ENCODE measurements around the gene IRF2BP2.

IRF2BP2 gene

DNA sequence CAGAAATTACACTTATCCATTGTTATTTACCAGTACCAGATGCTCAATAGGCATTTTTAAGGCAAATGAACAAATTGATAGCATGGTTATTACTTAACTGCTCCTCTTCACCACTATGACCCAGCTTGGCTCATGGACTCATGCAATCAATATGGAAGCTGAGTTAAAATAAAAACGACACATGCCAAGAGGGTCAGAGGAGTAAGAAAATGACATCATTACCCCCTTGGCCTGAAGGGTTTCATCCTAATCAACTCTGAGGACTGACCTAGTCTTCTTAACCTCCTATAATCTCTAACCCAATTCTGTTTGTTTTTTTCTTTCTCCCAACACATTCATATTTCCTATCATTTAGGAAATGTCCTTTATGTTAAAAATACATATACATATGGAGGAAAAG lies 41.6 kb downstream of the IRF2BP2 start:
- H3K9me3 ChIP-seq (ENCODE audit: control insufficient read depth, insufficient read depth, low read length): no peaks in the 10 kb centered on the region
- no CpG with 5 or more reads among the region's 1 CpG for WGBS (ENCODE audit: insufficient coverage, insufficient read length)
- H3K36me3 ChIP-seq (ENCODE audit: control insufficient read depth, insufficient read depth, low read length): no peaks in the 10 kb centered on the region
- H3K4me1 ChIP-seq (ENCODE audit: control insufficient read depth, insufficient read depth, low read length): no peaks in the 10 kb centered on the region
- H3K4me3 ChIP-seq (ENCODE audit: low read length): no peak overlapping the region
- no peak overlapping the region for H3K27ac ChIP-seq (ENCODE audit: low read length)
- H3K27me3 ChIP-seq (ENCODE audit: control insufficient read depth, insufficient read depth, low read length): no peaks in the 10 kb centered on the region
- DNase-seq (ENCODE audit: low read depth, low spot score): no peak

DNA sequence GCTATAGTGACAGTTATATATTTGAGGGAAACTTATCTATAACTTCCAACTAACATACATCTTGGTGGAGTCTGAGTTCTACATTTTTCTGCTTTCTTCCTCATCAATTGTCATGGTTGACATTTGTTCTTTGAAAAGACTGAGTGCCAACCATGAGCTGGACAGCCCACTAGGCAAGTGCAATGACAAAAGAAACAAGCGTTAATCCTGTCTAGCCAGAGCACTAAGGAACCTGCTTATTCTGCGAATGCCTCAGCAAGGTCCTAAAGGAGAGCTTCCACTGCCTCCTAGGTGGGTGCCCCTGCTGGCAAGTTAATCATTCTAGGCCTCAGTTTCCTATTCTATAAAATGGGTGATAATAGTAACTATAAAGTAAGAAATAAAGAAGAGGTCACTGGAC lies 44.8 kb downstream of the IRF2BP2 start:
- no peak for DNase-seq (ENCODE audit: low read depth, low spot score)
- H3K4me3 ChIP-seq (ENCODE audit: low read length): no peak overlapping the region
- H3K9me3 ChIP-seq (ENCODE audit: control insufficient read depth, insufficient read depth, low read length): no peaks in the 10 kb centered on the region
- no peak overlapping the region for H3K27ac ChIP-seq (ENCODE audit: low read length)
- H3K27me3 ChIP-seq (ENCODE audit: control insufficient read depth, insufficient read depth, low read length): no peaks in the 10 kb centered on the region
- H3K36me3 ChIP-seq (ENCODE audit: control insufficient read depth, insufficient read depth, low read length): no peaks in the 10 kb centered on the region
- no CpG with 5 or more reads among the region's 2 CpGs for WGBS (ENCODE audit: insufficient coverage, insufficient read length)
- no peaks in the 10 kb centered on the region for H3K4me1 ChIP-seq (ENCODE audit: control insufficient read depth, insufficient read depth, low read length)

DNA sequence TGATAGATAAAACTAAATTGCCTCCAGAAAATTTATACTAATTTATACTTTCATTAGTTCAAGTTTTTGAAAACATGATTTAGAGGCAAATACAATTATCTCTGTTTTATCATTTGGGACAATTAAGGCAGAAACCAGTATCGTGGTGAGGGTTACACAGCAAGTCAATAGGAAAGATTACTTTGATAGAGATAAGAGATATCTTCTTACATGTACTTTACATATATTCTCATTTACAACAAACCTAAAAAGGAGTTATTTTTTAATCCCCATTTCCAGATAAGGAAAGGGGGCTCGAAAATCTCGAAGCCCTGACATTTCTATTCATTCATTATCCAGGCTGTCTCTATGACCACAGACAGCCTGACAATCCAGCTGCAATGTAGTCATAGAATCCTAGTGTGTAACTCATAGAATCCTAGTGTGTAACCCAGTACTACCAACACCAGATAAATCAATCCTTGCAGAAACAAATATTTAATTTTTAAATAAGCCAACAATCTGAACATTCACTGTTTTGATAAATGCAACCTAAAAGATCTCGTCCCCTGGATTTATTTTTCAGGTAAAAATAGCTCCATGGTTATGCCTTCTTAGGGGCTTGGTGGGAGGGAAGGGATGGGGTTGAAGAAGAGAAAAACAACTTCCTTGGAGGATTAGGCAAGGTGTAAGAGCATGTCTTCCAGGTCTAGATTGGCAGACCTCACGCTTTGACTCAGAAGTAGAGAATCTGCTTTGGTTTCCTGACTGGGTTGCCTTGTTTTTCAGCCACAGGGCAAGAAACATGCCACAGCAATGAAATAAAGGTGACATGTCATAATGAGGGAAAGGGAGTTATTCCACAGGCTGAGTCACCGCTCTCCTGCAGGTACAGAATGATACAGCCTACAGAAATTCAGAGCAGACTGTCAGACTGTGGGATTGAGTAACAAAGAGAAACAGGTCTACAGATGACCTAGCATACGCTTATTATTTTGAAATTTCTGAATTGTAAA lies 45.6 kb downstream of the IRF2BP2 start:
- H3K36me3 ChIP-seq (ENCODE audit: control insufficient read depth, insufficient read depth, low read length): no peaks in the 10 kb centered on the region; the same call in 1 of the 2 replicates
- no peak for DNase-seq (ENCODE audit: low read depth, low spot score)
- no peaks in the 10 kb centered on the region for H3K27me3 ChIP-seq (ENCODE audit: control insufficient read depth, insufficient read depth, low read length)
- WGBS (ENCODE audit: insufficient coverage, insufficient read length): no CpG with 5 or more reads among the region's 7 CpGs
- H3K4me1 ChIP-seq (ENCODE audit: control insufficient read depth, insufficient read depth, low read length): no peaks in the 10 kb centered on the region
- no peaks in the 10 kb centered on the region for H3K9me3 ChIP-seq (ENCODE audit: control insufficient read depth, insufficient read depth, low read length)
- H3K27ac ChIP-seq (ENCODE audit: low read length): no peak overlapping the region
- no peak overlapping the region for H3K4me3 ChIP-seq (ENCODE audit: low read length)

DNA sequence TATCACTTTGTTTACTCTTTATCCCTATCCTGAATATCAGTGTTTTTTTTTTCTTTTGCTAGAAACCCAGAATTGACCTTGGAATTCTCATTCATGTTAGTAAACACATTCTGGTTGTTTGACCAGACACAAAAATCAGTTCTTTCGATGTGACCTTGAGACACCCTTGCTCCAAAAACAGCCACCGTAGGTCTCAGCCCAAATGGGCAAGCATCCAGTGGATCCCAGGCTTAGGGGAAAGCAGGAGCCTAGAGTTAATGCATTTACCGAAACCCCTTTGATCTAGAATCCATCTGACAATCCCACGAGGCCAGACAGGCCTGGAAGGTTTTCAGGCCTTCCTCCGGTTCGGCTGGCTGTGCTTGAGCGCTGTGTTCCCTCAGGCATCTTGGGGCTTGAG lies 47.6 kb downstream of the IRF2BP2 start:
- H3K36me3 ChIP-seq (ENCODE audit: control insufficient read depth, insufficient read depth, low read length): no peaks in the 10 kb centered on the region; the same call in 1 of the 2 replicates
- WGBS (ENCODE audit: insufficient coverage, insufficient read length): no CpG with 5 or more reads among the region's 7 CpGs

DNA sequence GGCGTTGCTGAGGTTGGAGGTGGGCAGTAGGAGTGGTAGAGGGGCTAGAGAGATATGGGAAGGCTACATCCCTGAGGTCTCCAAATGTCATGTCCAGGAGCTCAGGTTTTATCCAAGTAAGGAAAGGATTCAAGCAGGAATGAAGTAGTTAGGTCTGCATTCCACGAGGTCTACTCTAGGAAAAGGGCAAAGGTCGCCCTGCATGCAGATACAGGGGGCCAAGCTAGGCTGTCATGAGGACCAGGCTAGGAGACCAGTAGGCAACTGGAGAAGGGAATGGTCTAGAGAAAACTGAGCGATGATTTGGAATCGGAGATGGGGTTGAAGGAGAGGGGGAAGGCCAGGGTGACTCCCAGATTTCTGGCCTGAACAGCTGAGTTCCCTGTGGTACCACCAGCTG lies 48.7 kb downstream of the IRF2BP2 start:
- no peak for DNase-seq (ENCODE audit: low read depth, low spot score)
- H3K4me3 ChIP-seq (ENCODE audit: low read length): no peak overlapping the region
- no CpG with 5 or more reads among the region's 5 CpGs for WGBS (ENCODE audit: insufficient coverage, insufficient read length)
- no peaks in the 10 kb centered on the region for H3K4me1 ChIP-seq (ENCODE audit: control insufficient read depth, insufficient read depth, low read length)
- no peaks in the 10 kb centered on the region for H3K27me3 ChIP-seq (ENCODE audit: control insufficient read depth, insufficient read depth, low read length)
- H3K36me3 ChIP-seq (ENCODE audit: control insufficient read depth, insufficient read depth, low read length): no peaks in the 10 kb centered on the region; the same call in 1 of the 2 replicates
- H3K9me3 ChIP-seq (ENCODE audit: control insufficient read depth, insufficient read depth, low read length): no peaks in the 10 kb centered on the region
- no peak overlapping the region for H3K27ac ChIP-seq (ENCODE audit: low read length)

More for the DNA sequence above, 47.6 kb downstream of the IRF2BP2 start:
- no peak overlapping the region for H3K27ac ChIP-seq (ENCODE audit: low read length)
- no peaks in the 10 kb centered on the region for H3K4me1 ChIP-seq (ENCODE audit: control insufficient read depth, insufficient read depth, low read length)
- no peak for DNase-seq (ENCODE audit: low read depth, low spot score)
- no peak overlapping the region for H3K4me3 ChIP-seq (ENCODE audit: low read length)
- H3K27me3 ChIP-seq (ENCODE audit: control insufficient read depth, insufficient read depth, low read length): no peaks in the 10 kb centered on the region
- H3K9me3 ChIP-seq (ENCODE audit: control insufficient read depth, insufficient read depth, low read length): no peaks in the 10 kb centered on the region

DNA sequence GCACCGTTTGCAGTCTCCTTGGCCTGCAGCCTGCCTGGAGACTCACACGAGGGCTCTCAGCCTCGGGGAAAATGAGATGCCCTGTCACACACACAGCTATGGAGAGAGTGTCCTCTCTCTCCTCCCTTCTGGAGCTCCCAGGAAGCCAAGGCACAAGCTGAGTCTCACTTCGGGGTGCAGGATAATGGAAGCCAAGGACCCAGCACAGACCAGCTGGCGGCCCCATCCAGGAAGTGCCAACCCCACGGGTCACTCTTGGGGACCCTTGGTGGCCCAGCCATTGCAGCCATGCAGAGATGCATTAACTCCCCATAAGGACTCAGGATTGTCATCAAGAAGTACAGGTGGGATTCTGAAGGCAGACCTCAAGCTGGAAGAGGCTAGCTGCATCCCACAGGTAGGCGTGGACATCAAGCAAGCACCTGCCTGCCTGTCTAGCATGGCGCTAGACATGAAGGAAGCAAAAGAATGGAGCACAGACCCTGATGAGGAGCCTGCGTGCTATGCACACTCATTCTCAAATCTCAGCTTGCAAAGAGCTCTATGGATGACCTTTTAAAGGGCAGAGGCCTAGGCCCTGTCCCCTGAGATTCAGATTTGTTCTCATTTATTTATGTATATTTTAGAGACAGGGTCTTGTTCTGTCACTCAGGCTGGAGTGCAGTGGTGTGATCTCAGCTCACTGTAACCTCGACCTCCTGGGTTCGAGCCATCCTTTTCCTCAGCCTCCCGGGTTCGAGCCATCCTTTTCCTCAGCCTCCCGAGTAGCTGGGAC lies 49.9 kb downstream of the IRF2BP2 start:
- WGBS (ENCODE audit: insufficient coverage, insufficient read length): no CpG with 5 or more reads among the region's 14 CpGs

DNA sequence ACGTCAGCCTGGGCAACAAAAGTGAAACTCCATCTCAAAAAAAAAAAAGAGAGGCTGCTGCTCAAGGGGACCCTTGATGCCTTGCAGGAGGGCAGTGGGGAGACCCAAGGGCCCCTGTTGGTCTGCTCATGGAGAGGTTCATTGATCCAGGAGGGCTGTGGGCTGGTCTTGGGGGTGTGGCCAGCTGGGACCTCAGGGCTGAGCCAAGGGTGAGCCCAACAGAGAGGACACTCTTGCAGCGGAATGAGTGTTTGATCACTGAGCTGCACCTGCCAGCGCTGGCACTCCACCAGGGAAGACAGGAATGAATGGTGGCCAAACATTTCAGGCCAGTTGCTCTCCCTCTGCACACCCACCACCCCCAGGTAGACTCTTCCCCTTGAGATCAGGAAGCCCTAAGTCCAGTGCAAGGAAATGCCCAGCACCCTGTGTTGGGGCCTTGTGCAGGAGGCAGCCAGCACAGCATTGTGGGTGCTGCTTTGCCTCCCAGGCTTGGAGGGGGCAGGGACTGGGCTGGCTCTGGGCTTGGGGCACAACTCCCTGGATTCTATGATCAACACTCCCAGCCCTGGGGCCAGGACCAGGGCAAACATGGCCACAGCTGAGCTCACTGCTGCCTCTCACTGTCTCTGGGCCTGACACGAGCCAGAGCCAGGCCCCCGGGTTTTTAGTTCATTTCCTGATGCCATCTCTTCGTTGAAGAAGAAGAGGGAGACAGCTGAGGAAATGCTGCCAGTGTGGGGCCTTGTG lies 50.7 kb downstream of the IRF2BP2 start:
- WGBS (ENCODE audit: insufficient coverage, insufficient read length): no CpG with 5 or more reads among the region's 6 CpGs
- Histone ChIP-seq H3K36me3 (ENCODE audit: control insufficient read depth, insufficient read depth, low read length) (no peaks in the 10 kb centered on the region; the same call in 1 of the 2 replicates), H3K9me3 (ENCODE audit: control insufficient read depth, insufficient read depth, low read length) (no peaks in the 10 kb centered on the region), H3K4me1 (ENCODE audit: control insufficient read depth, insufficient read depth, low read length) (no peaks in the 10 kb centered on the region), H3K27ac (ENCODE audit: low read length) (no peak overlapping the region), H3K27me3 (ENCODE audit: control insufficient read depth, insufficient read depth, low read length) (no peaks in the 10 kb centered on the region), H3K4me3 (ENCODE audit: low read length) (no peak overlapping the region)
- DNase-seq (ENCODE audit: low read depth, low spot score): no peak

More for the DNA sequence above, 49.9 kb downstream of the IRF2BP2 start:
- Histone ChIP-seq H3K27me3 (ENCODE audit: control insufficient read depth, insufficient read depth, low read length) (no peaks in the 10 kb centered on the region), H3K27ac (ENCODE audit: low read length) (no peak overlapping the region), H3K9me3 (ENCODE audit: control insufficient read depth, insufficient read depth, low read length) (no peaks in the 10 kb centered on the region), H3K4me1 (ENCODE audit: control insufficient read depth, insufficient read depth, low read length) (no peaks in the 10 kb centered on the region), H3K4me3 (ENCODE audit: low read length) (no peak overlapping the region), H3K36me3 (ENCODE audit: control insufficient read depth, insufficient read depth, low read length) (no peaks in the 10 kb centered on the region; the same call in 1 of the 2 replicates)
- DNase-seq (ENCODE audit: low read depth, low spot score): no peak

DNA sequence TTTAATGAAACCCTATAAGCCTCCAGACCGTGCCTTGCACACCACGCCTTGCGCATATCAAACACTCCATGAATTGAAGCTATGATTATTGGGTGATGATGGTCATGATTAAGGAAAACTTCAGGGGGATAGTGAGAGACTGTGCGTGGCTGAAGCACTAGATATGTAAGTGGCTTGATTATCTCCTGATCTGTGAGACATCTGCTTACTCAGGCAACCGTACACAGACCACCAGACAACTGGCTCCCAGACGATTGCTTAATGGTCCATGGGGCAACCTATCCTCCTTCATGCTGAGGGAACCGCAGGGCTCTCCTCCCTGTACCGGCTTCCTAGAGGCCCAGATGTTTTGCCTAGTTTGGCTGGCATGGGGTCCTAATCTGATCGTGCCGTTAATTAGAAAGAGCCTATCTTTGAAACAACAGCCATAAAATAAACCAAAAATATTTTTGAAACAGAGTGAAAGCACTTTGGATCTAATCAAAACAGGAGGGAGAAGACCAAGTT lies 51.6 kb downstream of the IRF2BP2 start:
- Histone ChIP-seq H3K4me3 (ENCODE audit: low read length) (no peak overlapping the region), H3K27me3 (ENCODE audit: control insufficient read depth, insufficient read depth, low read length) (no peaks in the 10 kb centered on the region), H3K27ac (ENCODE audit: low read length) (no peak overlapping the region), H3K36me3 (ENCODE audit: control insufficient read depth, insufficient read depth, low read length) (no peaks in the 10 kb centered on the region; the same call in 1 of the 2 replicates), H3K9me3 (ENCODE audit: control insufficient read depth, insufficient read depth, low read length) (no peaks in the 10 kb centered on the region), H3K4me1 (ENCODE audit: control insufficient read depth, insufficient read depth, low read length) (no peaks in the 10 kb centered on the region)
- no CpG with 5 or more reads among the region's 10 CpGs for WGBS (ENCODE audit: insufficient coverage, insufficient read length)
- no peak for DNase-seq (ENCODE audit: low read depth, low spot score)

DNA sequence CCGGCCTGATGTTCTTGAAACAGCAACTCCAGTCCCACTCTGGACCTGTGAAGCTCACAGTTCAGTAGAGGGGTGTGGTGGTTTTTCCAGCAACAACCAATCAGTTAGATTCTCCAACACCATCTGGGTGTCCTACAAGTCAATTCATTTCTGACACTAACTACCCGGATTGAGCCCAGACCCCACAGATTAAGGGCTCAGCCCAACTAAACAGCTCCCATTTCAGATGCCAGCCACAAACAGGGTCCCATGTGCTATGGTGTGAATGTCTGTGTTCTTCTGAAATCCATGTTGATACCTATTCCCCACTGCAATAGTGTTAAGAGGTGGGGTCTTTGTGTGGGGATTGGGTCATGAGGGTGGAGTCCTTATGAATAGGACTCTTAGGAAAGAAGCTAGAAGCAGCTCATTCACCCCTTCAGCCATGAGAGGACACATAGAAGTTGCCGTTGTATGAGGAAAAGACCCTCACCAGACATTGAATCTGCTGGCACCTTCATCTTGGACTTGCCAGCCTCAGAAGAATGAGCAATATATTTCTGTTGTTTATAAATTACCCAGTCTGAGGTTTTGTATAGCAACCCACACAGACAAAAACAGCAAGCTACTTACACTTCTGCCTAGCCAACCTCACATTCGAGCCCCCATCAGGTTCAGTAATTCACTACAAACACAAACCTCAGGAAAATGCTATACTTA lies 53.6 kb downstream of the IRF2BP2 start:
- H3K27me3 ChIP-seq (ENCODE audit: control insufficient read depth, insufficient read depth, low read length): no peaks in the 10 kb centered on the region
- H3K36me3 ChIP-seq (ENCODE audit: control insufficient read depth, insufficient read depth, low read length): no peaks in the 10 kb centered on the region; the same call in 1 of the 2 replicates
- H3K9me3 ChIP-seq (ENCODE audit: control insufficient read depth, insufficient read depth, low read length): no peaks in the 10 kb centered on the region
- H3K4me1 ChIP-seq (ENCODE audit: control insufficient read depth, insufficient read depth, low read length): no peaks in the 10 kb centered on the region
- H3K27ac ChIP-seq (ENCODE audit: low read length): no peak overlapping the region
- DNase-seq (ENCODE audit: low read depth, low spot score): no peak
- H3K4me3 ChIP-seq (ENCODE audit: low read length): no peak overlapping the region
- WGBS (ENCODE audit: insufficient coverage, insufficient read length): no CpG with 5 or more reads among the region's 4 CpGs
